Measurements from ENCODE around the gene HOXC6.

DNA sequence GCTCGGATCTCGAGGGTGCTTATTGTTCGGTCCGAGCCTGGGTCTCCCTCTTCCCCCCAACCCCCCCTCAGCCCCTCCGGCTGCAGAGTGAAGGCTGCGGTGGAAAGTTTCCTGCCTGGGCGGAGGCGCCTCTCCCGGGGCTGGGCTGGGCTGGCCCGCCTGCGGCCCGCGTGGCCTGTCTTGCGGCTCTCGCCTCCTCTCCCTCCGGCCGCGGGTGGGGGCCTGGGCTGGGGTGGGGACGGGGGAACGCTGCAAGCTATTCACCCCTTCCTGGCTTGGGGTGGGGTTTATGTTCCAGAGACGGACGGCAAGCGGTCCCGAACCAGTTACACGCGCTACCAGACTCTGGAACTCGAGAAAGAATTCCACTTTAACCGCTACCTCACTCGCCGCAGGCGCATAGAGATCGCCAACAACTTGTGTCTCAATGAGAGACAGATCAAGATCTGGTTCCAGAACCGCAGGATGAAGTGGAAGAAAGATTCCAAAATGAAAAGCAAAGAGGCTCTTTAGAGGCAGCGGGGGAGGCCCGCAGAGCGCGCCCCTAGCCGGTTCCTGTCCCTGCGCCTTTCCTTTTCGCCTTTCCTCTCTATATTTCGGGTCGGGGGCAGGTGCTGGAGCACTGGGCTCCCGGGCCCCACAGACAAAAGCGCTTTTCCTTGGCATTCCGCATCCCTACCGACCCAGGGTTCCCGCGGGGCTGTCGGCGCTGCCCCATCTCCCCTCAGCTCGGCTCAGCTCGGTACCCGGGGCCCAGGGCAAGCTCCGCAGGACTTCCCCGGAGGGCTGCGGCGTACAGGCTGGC, 5.9 kb downstream of the HOXC6 start:
- TF ChIP-seq ESRRG (CRISPR knock-in tag; IDR thresholded peaks at IDR 0.05) (no peak), ZFP30 (CRISPR knock-in tag; IDR thresholded peaks at IDR 0.05) (no peak), SNAI2 (CRISPR knock-in tag; IDR thresholded peaks at IDR 0.05) (no peak), ZC3H10 (CRISPR knock-in tag; IDR thresholded peaks at IDR 0.05) (no peak), ZFP3 (CRISPR knock-in tag; IDR thresholded peaks at IDR 0.05) (no peak), RARB (CRISPR knock-in tag; IDR thresholded peaks at IDR 0.05) (no peak), ZNF8 (CRISPR knock-in tag; IDR thresholded peaks at IDR 0.05) (no peak), ZNF70 (CRISPR knock-in tag; IDR thresholded peaks at IDR 0.05) (no peak), ISL1 (CRISPR knock-in tag; IDR thresholded peaks at IDR 0.05) (no peak)
- TF ChIP-seq, protein P1, sequence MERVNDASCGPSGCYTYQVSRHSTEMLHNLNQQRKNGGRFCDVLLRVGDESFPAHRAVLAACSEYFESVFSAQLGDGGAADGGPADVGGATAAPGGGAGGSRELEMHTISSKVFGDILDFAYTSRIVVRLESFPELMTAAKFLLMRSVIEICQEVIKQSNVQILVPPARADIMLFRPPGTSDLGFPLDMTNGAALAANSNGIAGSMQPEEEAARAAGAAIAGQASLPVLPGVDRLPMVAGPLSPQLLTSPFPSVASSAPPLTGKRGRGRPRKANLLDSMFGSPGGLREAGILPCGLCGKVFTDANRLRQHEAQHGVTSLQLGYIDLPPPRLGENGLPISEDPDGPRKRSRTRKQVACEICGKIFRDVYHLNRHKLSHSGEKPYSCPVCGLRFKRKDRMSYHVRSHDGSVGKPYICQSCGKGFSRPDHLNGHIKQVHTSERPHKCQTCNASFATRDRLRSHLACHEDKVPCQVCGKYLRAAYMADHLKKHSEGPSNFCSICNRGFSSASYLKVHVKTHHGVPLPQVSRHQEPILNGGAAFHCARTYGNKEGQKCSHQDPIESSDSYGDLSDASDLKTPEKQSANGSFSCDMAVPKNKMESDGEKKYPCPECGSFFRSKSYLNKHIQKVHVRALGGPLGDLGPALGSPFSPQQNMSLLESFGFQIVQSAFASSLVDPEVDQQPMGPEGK (CRISPR knock-in tag; IDR thresholded peaks at IDR 0.05; ENCODE audit: borderline replicate concordance), result no peak
- TF ChIP-seq, protein P2, sequence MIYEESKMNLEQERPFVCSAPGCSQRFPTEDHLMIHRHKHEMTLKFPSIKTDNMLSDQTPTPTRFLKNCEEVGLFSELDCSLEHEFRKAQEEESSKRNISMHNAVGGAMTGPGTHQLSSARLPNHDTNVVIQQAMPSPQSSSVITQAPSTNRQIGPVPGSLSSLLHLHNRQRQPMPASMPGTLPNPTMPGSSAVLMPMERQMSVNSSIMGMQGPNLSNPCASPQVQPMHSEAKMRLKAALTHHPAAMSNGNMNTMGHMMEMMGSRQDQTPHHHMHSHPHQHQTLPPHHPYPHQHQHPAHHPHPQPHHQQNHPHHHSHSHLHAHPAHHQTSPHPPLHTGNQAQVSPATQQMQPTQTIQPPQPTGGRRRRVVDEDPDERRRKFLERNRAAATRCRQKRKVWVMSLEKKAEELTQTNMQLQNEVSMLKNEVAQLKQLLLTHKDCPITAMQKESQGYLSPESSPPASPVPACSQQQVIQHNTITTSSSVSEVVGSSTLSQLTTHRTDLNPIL (CRISPR knock-in tag; IDR thresholded peaks at IDR 0.05; ENCODE audit: low read depth), result no peak

Measured in SK-N-SH treated with all-trans-retinoic acid at 6 μM for 48 hours (cell line).